Measurements from ENCODE around the gene SPATA32. TPM values are rescaled to one million over a fixed set of nuclear protein-coding genes. Genes with fewer than 3 reads are reported as not detected.

The SPATA32 gene
- polyA plus RNA-seq, 2 of the 4 experiments (the other 2 are of a cell fraction): 0.05 to 0.21 TPM

DNA sequence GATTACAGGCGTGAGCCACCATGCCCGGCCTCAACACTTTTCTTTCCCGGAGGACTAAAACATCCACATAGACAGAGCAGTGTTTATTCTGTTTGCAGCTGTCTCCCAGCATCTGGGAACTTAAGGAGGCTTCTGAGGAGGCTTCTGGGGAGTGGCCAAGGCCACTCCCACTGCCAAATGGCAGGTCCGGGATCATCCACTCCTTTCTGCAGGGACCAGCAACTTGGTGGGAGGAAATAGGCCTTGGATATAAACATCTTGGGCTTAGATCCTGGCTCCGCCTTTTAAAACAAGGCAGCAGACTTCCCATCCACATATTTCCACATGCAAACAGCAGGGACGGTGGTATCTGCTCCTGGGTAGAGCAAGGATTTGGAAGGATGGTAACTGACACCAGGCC lies 14.1 kb upstream of the SPATA32 start:
- H3K27ac ChIP-seq: peak overlapping the region in 1 of 2 experiments; percentile 72; a peak in 3 of 6 replicates
- ATAC-seq: peak in 1 of 2 experiments; percentile 7; a peak in 3 of 6 replicates
- FAIRE-seq: no peak
- no peak overlapping the region for H3K4me3 ChIP-seq
- H3K4me1 ChIP-seq: peaks cover 29% of the 10 kb centered on the region
- 58% methylated on average over 6 of the region's 6 CpGs for WGBS (ENCODE audit: missing lambda C conversion rate)
- CTCF ChIA-PET: interaction anchor here (0.8 to 34.8 kb wide), 20 partner anchors 11 to 153 kb away, joined by 3 to 1120 read pairs (median 28); partner anchors contain the start of genes ACBD4, FMNL1, MAP3K14 and SPATA32
- H3K4me2 ChIP-seq: no peak overlapping the region
- no peaks in the 10 kb centered on the region for H3K9me3 ChIP-seq
- DNase-seq (ENCODE audit: low read depth in 1 of 2, low spot score in 1 of 2): peak in 1 of 2 experiments; percentile 50
- TF ChIP-seq EHMT2 (IDR thresholded peaks at IDR 0.05; ENCODE audit: low read depth) (no peak), ZSCAN20 (CRISPR knock-in tag; IDR thresholded peaks at IDR 0.05) (no peak), FOSB (CRISPR knock-in tag; IDR thresholded peaks at IDR 0.05) (no peak), NFE2L2 (conservative IDR thresholded peaks at IDR 0.05; ENCODE audit: low read length) (no peak)
- POLR2A ChIA-PET: no interaction called here

DNA sequence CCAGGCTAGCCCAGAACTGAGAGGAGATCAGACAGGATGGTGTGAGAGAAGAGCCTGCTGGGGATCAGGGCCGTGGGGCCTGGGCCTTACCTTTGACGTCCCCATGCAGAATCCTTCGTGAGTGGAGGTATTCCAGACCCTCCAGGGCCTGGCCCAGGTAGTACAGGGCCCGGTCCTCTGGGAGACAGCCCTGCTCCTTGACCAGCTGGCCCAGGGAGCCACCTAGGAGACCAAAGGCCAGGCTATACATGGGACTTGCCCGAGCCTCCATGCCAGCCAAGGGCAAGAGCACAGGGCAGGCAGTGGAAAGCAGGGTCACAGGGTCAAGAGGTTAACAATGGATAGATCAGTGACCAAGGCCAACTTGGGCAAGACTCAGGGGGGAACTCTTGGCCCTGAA lies 12.1 kb upstream of the SPATA32 start:
- WGBS (ENCODE audit: missing lambda C conversion rate): 67% methylated on average over 5 of the region's 5 CpGs
- TF ChIP-seq HOXB5 (CRISPR knock-in tag; IDR thresholded peaks at IDR 0.05) (no peak), CHD2 (IDR thresholded peaks at IDR 0.05; ENCODE audit: low read length, partially characterized antibody) (no peak), SREBF2 (IDR thresholded peaks at IDR 0.05) (no peak), RCOR1 (IDR thresholded peaks at IDR 0.05; ENCODE audit: low read depth, low read length) (no peak), ZSCAN20 (CRISPR knock-in tag; IDR thresholded peaks at IDR 0.05) (no peak), ESRRA (IDR thresholded peaks at IDR 0.05; ENCODE audit: borderline replicate concordance, low read length) (no peak), BHLHE40 (IDR thresholded peaks at IDR 0.05; ENCODE audit: low read depth, low read length) (no peak), HDAC2 (IDR thresholded peaks at IDR 0.05) (no peak), CEBPB (IDR thresholded peaks at IDR 0.05) (no peak), SMC3 (IDR thresholded peaks at IDR 0.05) (no peak), JUNB (IDR thresholded peaks at IDR 0.05) (no peak), ZNF302 (CRISPR knock-in tag; IDR thresholded peaks at IDR 0.05) (no peak), TP53 (CRISPR knock-in tag; IDR thresholded peaks at IDR 0.05) (no peak)
- TF ChIP-seq, protein P1, sequence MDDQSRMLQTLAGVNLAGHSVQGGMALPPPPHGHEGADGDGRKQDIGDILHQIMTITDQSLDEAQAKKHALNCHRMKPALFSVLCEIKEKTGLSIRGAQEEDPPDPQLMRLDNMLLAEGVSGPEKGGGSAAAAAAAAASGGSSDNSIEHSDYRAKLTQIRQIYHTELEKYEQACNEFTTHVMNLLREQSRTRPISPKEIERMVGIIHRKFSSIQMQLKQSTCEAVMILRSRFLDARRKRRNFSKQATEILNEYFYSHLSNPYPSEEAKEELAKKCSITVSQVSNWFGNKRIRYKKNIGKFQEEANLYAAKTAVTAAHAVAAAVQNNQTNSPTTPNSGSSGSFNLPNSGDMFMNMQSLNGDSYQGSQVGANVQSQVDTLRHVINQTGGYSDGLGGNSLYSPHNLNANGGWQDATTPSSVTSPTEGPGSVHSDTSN (IDR thresholded peaks at IDR 0.05): no peak
- TF ChIP-seq, protein P2, sequence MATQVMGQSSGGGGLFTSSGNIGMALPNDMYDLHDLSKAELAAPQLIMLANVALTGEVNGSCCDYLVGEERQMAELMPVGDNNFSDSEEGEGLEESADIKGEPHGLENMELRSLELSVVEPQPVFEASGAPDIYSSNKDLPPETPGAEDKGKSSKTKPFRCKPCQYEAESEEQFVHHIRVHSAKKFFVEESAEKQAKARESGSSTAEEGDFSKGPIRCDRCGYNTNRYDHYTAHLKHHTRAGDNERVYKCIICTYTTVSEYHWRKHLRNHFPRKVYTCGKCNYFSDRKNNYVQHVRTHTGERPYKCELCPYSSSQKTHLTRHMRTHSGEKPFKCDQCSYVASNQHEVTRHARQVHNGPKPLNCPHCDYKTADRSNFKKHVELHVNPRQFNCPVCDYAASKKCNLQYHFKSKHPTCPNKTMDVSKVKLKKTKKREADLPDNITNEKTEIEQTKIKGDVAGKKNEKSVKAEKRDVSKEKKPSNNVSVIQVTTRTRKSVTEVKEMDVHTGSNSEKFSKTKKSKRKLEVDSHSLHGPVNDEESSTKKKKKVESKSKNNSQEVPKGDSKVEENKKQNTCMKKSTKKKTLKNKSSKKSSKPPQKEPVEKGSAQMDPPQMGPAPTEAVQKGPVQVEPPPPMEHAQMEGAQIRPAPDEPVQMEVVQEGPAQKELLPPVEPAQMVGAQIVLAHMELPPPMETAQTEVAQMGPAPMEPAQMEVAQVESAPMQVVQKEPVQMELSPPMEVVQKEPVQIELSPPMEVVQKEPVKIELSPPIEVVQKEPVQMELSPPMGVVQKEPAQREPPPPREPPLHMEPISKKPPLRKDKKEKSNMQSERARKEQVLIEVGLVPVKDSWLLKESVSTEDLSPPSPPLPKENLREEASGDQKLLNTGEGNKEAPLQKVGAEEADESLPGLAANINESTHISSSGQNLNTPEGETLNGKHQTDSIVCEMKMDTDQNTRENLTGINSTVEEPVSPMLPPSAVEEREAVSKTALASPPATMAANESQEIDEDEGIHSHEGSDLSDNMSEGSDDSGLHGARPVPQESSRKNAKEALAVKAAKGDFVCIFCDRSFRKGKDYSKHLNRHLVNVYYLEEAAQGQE (IDR thresholded peaks at IDR 0.05): no peak
- TF ChIP-seq, protein P3, sequence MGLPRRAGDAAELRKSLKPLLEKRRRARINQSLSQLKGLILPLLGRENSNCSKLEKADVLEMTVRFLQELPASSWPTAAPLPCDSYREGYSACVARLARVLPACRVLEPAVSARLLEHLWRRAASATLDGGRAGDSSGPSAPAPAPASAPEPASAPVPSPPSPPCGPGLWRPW (IDR thresholded peaks at IDR 0.05): no peak
- TF ChIP-seq, protein P4, sequence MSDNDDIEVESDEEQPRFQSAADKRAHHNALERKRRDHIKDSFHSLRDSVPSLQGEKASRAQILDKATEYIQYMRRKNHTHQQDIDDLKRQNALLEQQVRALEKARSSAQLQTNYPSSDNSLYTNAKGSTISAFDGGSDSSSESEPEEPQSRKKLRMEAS (IDR thresholded peaks at IDR 0.05): no peak
- TF ChIP-seq, protein P5, sequence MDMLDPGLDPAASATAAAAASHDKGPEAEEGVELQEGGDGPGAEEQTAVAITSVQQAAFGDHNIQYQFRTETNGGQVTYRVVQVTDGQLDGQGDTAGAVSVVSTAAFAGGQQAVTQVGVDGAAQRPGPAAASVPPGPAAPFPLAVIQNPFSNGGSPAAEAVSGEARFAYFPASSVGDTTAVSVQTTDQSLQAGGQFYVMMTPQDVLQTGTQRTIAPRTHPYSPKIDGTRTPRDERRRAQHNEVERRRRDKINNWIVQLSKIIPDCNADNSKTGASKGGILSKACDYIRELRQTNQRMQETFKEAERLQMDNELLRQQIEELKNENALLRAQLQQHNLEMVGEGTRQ (IDR thresholded peaks at IDR 0.05): no peak
- Histone ChIP-seq H3K27ac (peak overlapping the region in 1 of 2 experiments; percentile 56; a peak in 3 of 6 replicates), H3K4me1 (peaks cover 29% of the 10 kb centered on the region), H3K9me3 (no peaks in the 10 kb centered on the region), H3K4me2 (no peak overlapping the region), H3K4me3 (no peak overlapping the region)
- no peak for ATAC-seq
- no peak for DNase-seq (ENCODE audit: low read depth in 1 of 2, low spot score in 1 of 2)
- CTCF ChIA-PET: interaction anchor here (1.0 to 34.8 kb wide), 9 partner anchors 13 to 151 kb away, joined by 3 to 1120 read pairs (median 58); partner anchors contain the start of genes FMNL1 and MAP3K14
- FAIRE-seq: no peak
- POLR2A ChIA-PET: no interaction called here
